Ascending aorta (tissue), 2 donors: ENCODE results near the gene ADAT2. TPM values are rescaled to one million over a fixed set of nuclear protein-coding genes. Genes with fewer than 3 reads are reported as not detected.

Experiments used
- DNase-seq, 2 donors: peaks; one replicate each; pipeline ENCODE4 v3.0.0-alpha.2; 2019; ENCODE audit warnings: low spot score in 2 of 2
- H3K27ac ChIP-seq, 2 donors: fragments of 200-600 bp; sonication (generic); one replicate each; pipeline ENCODE4 v1.5.1; 2016 to 2017; ENCODE audit warnings: mild to moderate bottlenecking in 1 of 2
- H3K27me3 ChIP-seq: fragments of 200-600 bp; sonication (generic); one replicate; pipeline ENCODE4 v1.5.1; 2017
- H3K36me3 ChIP-seq, 2 donors: fragments of 200-600 bp; sonication (generic); one replicate each; pipeline ENCODE4 v1.5.1; 2016
- H3K4me1 ChIP-seq, 2 donors: fragments of 200-600 bp; sonication (generic); one replicate each; pipeline ENCODE4 v1.5.1; 2016 to 2017; ENCODE audit warnings: mild to moderate bottlenecking in 1 of 2
- H3K4me3 ChIP-seq, 2 donors: fragments of 200-600 bp; sonication (generic); one replicate each; pipeline ENCODE4 v1.5.1; 2016 to 2017; ENCODE audit warnings: mild to moderate bottlenecking in 1 of 2
- H3K9me3 ChIP-seq, 2 donors: fragments of 200-600 bp; sonication (generic); one replicate each; pipeline ENCODE4 v1.5.1; 2016
- intact Hi-C: fragments of 100-400 bp; cut with DNase I; formaldehyde crosslinking; loops from one replicate; pipeline ENCODE4 v1.15.1; 2023
- total RNA-seq: library from RNA; depleted of rRNA; stranded (reverse); fragments of >200 nt; gene quantifications from one replicate; pipeline ENCODE4 v1.1.0, GENCODE V29; 2016
- TF ChIP-seq, protein P1 (sequence below), 3 experiments: fragments of 200-600 bp in 2 of 3; fragments of 450-650 bp in 1 of 3; sonication (generic) in 2 of 3; IDR thresholded peaks; one replicate each; pipeline ENCODE4 v1.5.1; 2016 to 2019; ENCODE audit warnings: antibody characterized with exemption in 3 of 3, mild to moderate bottlenecking in 1 of 3, moderate library complexity in 1 of 3

The ADAT2 gene
- total RNA-seq, 1 donor from 2014 or later: 24.8 TPM

GRCh38 chr6:143468026-143468425 lies 17.5 kb upstream of the ADAT2 start:
- TF ChIP-seq, protein P1, sequence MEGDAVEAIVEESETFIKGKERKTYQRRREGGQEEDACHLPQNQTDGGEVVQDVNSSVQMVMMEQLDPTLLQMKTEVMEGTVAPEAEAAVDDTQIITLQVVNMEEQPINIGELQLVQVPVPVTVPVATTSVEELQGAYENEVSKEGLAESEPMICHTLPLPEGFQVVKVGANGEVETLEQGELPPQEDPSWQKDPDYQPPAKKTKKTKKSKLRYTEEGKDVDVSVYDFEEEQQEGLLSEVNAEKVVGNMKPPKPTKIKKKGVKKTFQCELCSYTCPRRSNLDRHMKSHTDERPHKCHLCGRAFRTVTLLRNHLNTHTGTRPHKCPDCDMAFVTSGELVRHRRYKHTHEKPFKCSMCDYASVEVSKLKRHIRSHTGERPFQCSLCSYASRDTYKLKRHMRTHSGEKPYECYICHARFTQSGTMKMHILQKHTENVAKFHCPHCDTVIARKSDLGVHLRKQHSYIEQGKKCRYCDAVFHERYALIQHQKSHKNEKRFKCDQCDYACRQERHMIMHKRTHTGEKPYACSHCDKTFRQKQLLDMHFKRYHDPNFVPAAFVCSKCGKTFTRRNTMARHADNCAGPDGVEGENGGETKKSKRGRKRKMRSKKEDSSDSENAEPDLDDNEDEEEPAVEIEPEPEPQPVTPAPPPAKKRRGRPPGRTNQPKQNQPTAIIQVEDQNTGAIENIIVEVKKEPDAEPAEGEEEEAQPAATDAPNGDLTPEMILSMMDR (IDR thresholded peaks at IDR 0.05): no peak
- H3K36me3 ChIP-seq: peaks cover 9 to 24% of the 10 kb centered on the region in 2 donors
- intact Hi-C loops: no loop called here

GRCh38 chr6:143465546-143465945 lies 15.1 kb upstream of the ADAT2 start:
- H3K36me3 ChIP-seq: peaks cover 0 to 8% of the 10 kb centered on the region in 2 donors
- TF ChIP-seq, protein P1 (IDR thresholded peaks at IDR 0.05): no peak
- H3K4me3 ChIP-seq: no peak overlapping the region
- no peaks in the 10 kb centered on the region for H3K4me1 ChIP-seq
- H3K27me3 ChIP-seq: no peaks in the 10 kb centered on the region
- DNase-seq: no peak
- H3K9me3 ChIP-seq: no peaks in the 10 kb centered on the region
- intact Hi-C loops: no loop called here
- H3K27ac ChIP-seq: no peak overlapping the region

More at GRCh38 chr6:143468026-143468425, 17.5 kb upstream of the ADAT2 start:
- Histone ChIP-seq H3K27me3 (no peaks in the 10 kb centered on the region), H3K4me1 (no peaks in the 10 kb centered on the region), H3K9me3 (no peaks in the 10 kb centered on the region), H3K4me3 (no peak overlapping the region), H3K27ac (no peak overlapping the region)
- no peak for DNase-seq

DNA sequence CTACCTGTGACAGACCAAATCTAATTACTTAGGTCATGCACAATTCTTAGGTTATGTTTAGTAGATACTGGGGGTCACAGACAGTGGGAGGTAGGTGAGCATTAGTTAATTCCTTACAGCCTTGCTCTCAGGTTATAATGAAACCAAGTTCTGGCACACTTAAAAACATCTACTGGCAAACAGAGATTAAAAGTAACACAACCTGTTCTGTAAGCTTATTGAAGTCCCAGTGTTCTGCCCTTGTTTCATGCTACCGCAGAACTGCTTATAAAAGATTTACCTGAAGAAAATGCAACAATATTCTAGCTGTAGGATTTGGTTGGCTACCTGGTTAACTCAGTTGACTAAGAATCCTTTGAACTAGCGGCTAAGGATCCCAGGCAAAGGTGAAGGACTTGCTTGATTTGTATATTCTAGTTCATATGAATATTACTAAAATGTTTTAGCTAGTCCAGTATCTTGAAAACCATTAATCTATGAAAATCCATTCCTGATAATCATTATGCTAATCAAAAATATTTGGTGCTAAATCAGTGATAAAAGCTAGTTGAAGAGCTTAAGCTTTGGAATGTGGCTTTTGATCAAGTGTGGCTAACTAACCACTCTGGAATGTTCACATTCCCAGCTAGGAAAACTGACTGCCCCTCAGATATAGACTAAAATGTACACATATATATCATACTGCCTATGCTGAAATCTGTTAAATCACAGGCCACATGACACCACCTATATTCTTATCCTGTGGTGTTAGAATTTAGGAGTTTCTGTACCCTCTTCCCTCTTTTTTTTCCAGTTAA lies 7.3 kb upstream of the ADAT2 start:
- Histone ChIP-seq H3K27me3 (no peaks in the 10 kb centered on the region), H3K9me3 (no peaks in the 10 kb centered on the region), H3K4me3 (no peak overlapping the region), H3K4me1 (no peaks in the 10 kb centered on the region), H3K27ac (no peak overlapping the region), H3K36me3 (peaks cover 0 to 16% of the 10 kb centered on the region in 2 donors)
- TF ChIP-seq, protein P1 (IDR thresholded peaks at IDR 0.05): no peak
- intact Hi-C loops: no loop called here
- DNase-seq: no peak

DNA sequence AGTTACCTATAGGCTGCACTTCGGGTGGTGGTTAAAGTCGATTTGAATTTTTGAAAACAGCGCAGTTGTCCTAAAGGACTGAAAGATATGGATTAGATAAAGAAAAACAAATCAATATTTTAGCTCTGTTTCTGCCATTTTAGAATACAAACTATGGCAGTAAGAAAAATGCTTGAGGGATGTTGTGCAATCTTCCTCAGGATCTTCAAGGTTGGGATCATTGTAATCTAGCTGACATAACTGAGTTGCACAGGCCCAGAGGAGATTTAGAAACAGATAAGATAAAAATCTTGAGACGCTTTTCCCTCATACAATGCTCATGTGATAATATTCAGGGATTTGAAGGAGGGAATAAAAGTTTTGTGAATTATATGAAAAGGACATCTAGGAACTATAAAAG lies 1.0 kb upstream of the ADAT2 start:
- peaks cover 0 to 8% of the 10 kb centered on the region in 2 donors for H3K4me1 ChIP-seq
- H3K36me3 ChIP-seq: no peaks in the 10 kb centered on the region
- no peak overlapping the region for H3K27ac ChIP-seq
- H3K27me3 ChIP-seq: no peaks in the 10 kb centered on the region
- DNase-seq: no peak
- TF ChIP-seq, protein P1 (IDR thresholded peaks at IDR 0.05): no peak
- peak overlapping the region; percentile 56 to 83 for H3K4me3 ChIP-seq
- no peaks in the 10 kb centered on the region for H3K9me3 ChIP-seq
- intact Hi-C loops: loop anchor here (5.0 kb wide), 1 partner anchor 1304 kb away; the partner anchor contains the start of genes NMBR and VTA1

GRCh38 chr6:143449714-143450452 lies 612 bp downstream of the ADAT2 start:
- no peak for DNase-seq
- Histone ChIP-seq H3K36me3 (no peaks in the 10 kb centered on the region), H3K27ac (peak overlapping the region; percentile 44 to 70), H3K27me3 (no peaks in the 10 kb centered on the region), H3K4me1 (peaks cover 0 to 8% of the 10 kb centered on the region in 2 donors), H3K9me3 (no peaks in the 10 kb centered on the region), H3K4me3 (peak overlapping the region; percentile 56 to 83)
- TF ChIP-seq, protein P1 (IDR thresholded peaks at IDR 0.05): no peak
- intact Hi-C loops: loop anchor here (1.0 to 5.0 kb wide), 3 partner anchors 61 to 1303 kb away; partner anchors contain the start of genes FUCA2, NMBR and VTA1
